MCF 10A (cell line): ENCODE measurements around the gene KIAA0825. TPM values are rescaled to one million over a fixed set of nuclear protein-coding genes. Genes with fewer than 3 reads are reported as not detected.

Experiments used
- BruUV-seq: library from RNA; stranded (reverse); fragments of 400-500 nt; replicated peaks from 2 replicates; lab custom pipeline; 2021; lab: Mats Ljungman, UMichigan
- CTCF ChIA-PET: fragments of 300-600 bp; sonication (Branson Sonifier 250); formaldehyde crosslinking; extraction: SDS; loops from one replicate; lab custom pipeline; 2021; ENCODE audit warnings: antibody characterized with exemption, inconsistent platforms; lab: Yijun Ruan, JAX
- POLR2A ChIA-PET: fragments of 300-600, 350-650 bp; sonication (Branson Sonifier 250); formaldehyde crosslinking; extraction: SDS; loops from one replicate; lab custom pipeline; 2020; ENCODE audit warnings: antibody characterized with exemption, inconsistent platforms; lab: Yijun Ruan, JAX
- DNase-seq: peaks from one replicate; pipeline ENCODE4 v3.0.0-alpha.2; 2018; ENCODE audit not compliant: unreplicated experiment
- H3K27ac Mint-ChIP-seq: one replicate; pipeline ENCODE4 v1.8.0; 2022; ENCODE audit warnings: mild to moderate bottlenecking, low read depth, mixed read lengths; ENCODE audit not compliant: unreplicated experiment
- H3K27me3 Mint-ChIP-seq: one replicate; pipeline ENCODE4 v1.8.0; 2022; ENCODE audit warnings: mixed read lengths; ENCODE audit not compliant: insufficient read depth, unreplicated experiment
- H3K36me3 Mint-ChIP-seq: one replicate; pipeline ENCODE4 v1.8.0; 2022; ENCODE audit warnings: mild to moderate bottlenecking, moderate library complexity, mixed read lengths; ENCODE audit not compliant: insufficient read depth, unreplicated experiment
- H3K4me1 Mint-ChIP-seq: one replicate; pipeline ENCODE4 v1.8.0; 2022; ENCODE audit warnings: mixed read lengths; ENCODE audit not compliant: insufficient read depth, unreplicated experiment
- H3K4me3 Mint-ChIP-seq: one replicate; pipeline ENCODE4 v1.8.0; 2022; ENCODE audit warnings: mild to moderate bottlenecking, moderate library complexity, mixed read lengths; ENCODE audit not compliant: unreplicated experiment
- H3K9me3 Mint-ChIP-seq: one replicate; pipeline ENCODE4 v1.8.0; 2022; ENCODE audit warnings: mixed read lengths; ENCODE audit not compliant: unreplicated experiment
- CTCF ChIP-seq: fragments of 200-600 bp; IDR thresholded peaks from one replicate; pipeline ENCODE4 v1.8.0; 2022; ENCODE audit warnings: antibody characterized with exemption, mild to moderate bottlenecking; ENCODE audit not compliant: unreplicated experiment
- intact Hi-C: fragments of 100-400 bp; cut with micrococcal nuclease; formaldehyde crosslinking; loops from 2 replicates; pipeline ENCODE4 v1.14.1; 2022
- total RNA-seq: library from RNA; stranded (reverse); gene quantifications from 2 replicates; pipeline ENCODE4 v1.2.3, GENCODE V29; 2022

The KIAA0825 gene
- total RNA-seq, 1 experiment from 2014 or later: 2.1 TPM

- intact Hi-C loops: no loop called here
Measured at GRCh38 chr5:94309141-94309540, 309.3 kb downstream of the KIAA0825 start.

GRCh38 chr5:94308442-94308841 is 310.0 kb downstream of the KIAA0825 start:
- ChIA-PET POLR2A (no interaction called here), CTCF (no interaction called here)
- no TSS peak for BruUV-seq
- DNase-seq: no peak
- Mint-ChIP-seq H3K27me3 (no peaks in the 10 kb centered on the region), H3K36me3 (no peaks in the 10 kb centered on the region), H3K4me1 (no peaks in the 10 kb centered on the region), H3K9me3 (no peaks in the 10 kb centered on the region), H3K27ac (no peak overlapping the region), H3K4me3 (no peak overlapping the region)
- TF ChIP-seq CTCF: no peak
- intact Hi-C loops: no loop called here

More at GRCh38 chr5:94309141-94309540, 309.3 kb downstream of the KIAA0825 start:
- ChIA-PET CTCF (interaction anchor here (1.5 kb wide), 1 partner anchor 428 kb away, joined by 4 read pairs; no protein-coding TSS in a partner anchor), POLR2A (no interaction called here)
- Mint-ChIP-seq H3K4me3 (no peak overlapping the region), H3K27ac (no peak overlapping the region), H3K36me3 (no peaks in the 10 kb centered on the region), H3K9me3 (no peaks in the 10 kb centered on the region), H3K4me1 (no peaks in the 10 kb centered on the region), H3K27me3 (no peaks in the 10 kb centered on the region)
- TF ChIP-seq CTCF: no peak
- no TSS peak for BruUV-seq
- DNase-seq: no peak

- DNase-seq: no peak
- Mint-ChIP-seq H3K9me3 (no peaks in the 10 kb centered on the region), H3K27ac (no peak overlapping the region), H3K27me3 (no peaks in the 10 kb centered on the region), H3K4me3 (no peak overlapping the region), H3K4me1 (no peaks in the 10 kb centered on the region), H3K36me3 (no peaks in the 10 kb centered on the region)
- POLR2A ChIA-PET: no interaction called here
- intact Hi-C loops: no loop called here
- TF ChIP-seq CTCF: no peak
- CTCF ChIA-PET: interaction anchor here (0.7 kb wide), 1 partner anchor 362 kb away, joined by 3 read pairs; no protein-coding TSS in a partner anchor
- no TSS peak for BruUV-seq
Measured at GRCh38 chr5:94304146-94304545, 314.3 kb downstream of the KIAA0825 start.

- H3K36me3 Mint-ChIP-seq: no peaks in the 10 kb centered on the region
- no peak for TF ChIP-seq CTCF
- intact Hi-C loops: no loop called here
- POLR2A ChIA-PET: interaction anchor here (0.7 kb wide), 1 partner anchor 15 kb away, joined by 3 read pairs; no protein-coding TSS in a partner anchor
- no peak for DNase-seq
- H3K4me3 Mint-ChIP-seq: no peak overlapping the region
- CTCF ChIA-PET: interaction anchor here (0.6 kb wide), 1 partner anchor 8 kb away, joined by 4 read pairs; no protein-coding TSS in a partner anchor
- H3K9me3 Mint-ChIP-seq: peaks cover 8% of the 10 kb centered on the region
- H3K27me3 Mint-ChIP-seq: no peaks in the 10 kb centered on the region
- BruUV-seq: no TSS peak
- H3K4me1 Mint-ChIP-seq: no peaks in the 10 kb centered on the region
- H3K27ac Mint-ChIP-seq: no peak overlapping the region
Measured at GRCh38 chr5:94288937-94289336, 329.5 kb downstream of the KIAA0825 start.
